Suprapubic skin (tissue), 3 donors: Measurements from ENCODE around the gene DAB1.

Experiments
- EP300 ChIP-seq: sonication (generic); formaldehyde crosslinking; IDR thresholded peaks from one replicate; pipeline ENCODE4 v1.6.1; 2017; ENCODE audit warnings: antibody characterized with exemption
- POLR2A ChIP-seq, 2 donors: fragments of 450-650 bp; IDR thresholded peaks; one replicate each; pipeline ENCODE4 v1.6.1; 2017; ENCODE audit warnings: antibody characterized with exemption in 2 of 2, mild to moderate bottlenecking in 2 of 2, moderate library complexity in 2 of 2
- TF ChIP-seq, protein P1 (sequence below), 2 donors: fragments of 200-600 bp in 1 of 2; fragments of 450-650 bp in 1 of 2; sonication (generic) in 1 of 2; IDR thresholded peaks; one replicate each; pipeline ENCODE4 v1.5.1; 2016 to 2019; ENCODE audit warnings: antibody characterized with exemption in 2 of 2, mild to moderate bottlenecking in 1 of 2, moderate library complexity in 1 of 2

DNA sequence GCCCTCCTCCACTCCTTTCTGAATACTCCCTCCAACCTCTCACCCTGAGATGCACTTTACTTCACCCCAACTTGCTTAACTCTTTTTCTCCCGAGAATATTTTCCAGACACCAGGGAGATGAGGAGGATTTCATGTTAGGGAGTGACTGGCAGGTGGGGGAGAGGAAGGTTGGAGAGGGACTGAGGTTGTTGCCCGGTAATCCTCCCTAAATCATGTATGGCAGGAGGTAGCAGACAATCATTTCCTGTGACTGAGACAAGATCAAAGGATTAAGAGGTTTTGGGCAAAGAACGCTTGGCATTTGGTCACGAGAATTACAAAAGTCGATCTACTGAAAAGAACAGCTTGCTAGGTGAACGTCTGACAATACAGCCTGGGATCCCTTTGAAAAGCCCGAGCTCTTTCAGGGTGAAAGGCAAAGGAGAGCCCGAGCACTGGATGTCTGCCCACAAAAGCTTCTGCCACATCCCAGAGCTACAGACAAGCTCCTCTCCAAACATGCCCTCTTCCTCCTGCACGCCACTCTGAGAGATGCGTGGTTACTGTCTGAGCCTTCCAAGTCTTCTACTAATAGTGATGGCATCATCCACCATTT is 154.1 kb downstream of the DAB1 start:
- TF ChIP-seq, protein P1, sequence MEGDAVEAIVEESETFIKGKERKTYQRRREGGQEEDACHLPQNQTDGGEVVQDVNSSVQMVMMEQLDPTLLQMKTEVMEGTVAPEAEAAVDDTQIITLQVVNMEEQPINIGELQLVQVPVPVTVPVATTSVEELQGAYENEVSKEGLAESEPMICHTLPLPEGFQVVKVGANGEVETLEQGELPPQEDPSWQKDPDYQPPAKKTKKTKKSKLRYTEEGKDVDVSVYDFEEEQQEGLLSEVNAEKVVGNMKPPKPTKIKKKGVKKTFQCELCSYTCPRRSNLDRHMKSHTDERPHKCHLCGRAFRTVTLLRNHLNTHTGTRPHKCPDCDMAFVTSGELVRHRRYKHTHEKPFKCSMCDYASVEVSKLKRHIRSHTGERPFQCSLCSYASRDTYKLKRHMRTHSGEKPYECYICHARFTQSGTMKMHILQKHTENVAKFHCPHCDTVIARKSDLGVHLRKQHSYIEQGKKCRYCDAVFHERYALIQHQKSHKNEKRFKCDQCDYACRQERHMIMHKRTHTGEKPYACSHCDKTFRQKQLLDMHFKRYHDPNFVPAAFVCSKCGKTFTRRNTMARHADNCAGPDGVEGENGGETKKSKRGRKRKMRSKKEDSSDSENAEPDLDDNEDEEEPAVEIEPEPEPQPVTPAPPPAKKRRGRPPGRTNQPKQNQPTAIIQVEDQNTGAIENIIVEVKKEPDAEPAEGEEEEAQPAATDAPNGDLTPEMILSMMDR (IDR thresholded peaks at IDR 0.05), result no peak
- no peak for TF ChIP-seq POLR2A (IDR thresholded peaks at IDR 0.05)
- no peak for TF ChIP-seq EP300
